HepG2 (cell line): ENCODE data around the gene ZDHHC16.

Experiments used
- HDAC1 ChIP-seq: sonication (generic); formaldehyde crosslinking; IDR thresholded peaks from 2 replicates; pipeline ENCODE4 v1.5.1; 2020; ENCODE audit warnings: mild to moderate bottlenecking, missing genetic modification reagents
- PTBP1 ChIP-seq: fragments of 200-400 bp; formaldehyde crosslinking; IDR thresholded peaks from 2 replicates; pipeline ENCODE4 v1.6.1; 2018; ENCODE audit warnings: low read length, low read depth; ENCODE audit not compliant: poor library complexity, severe bottlenecking
- SRY ChIP-seq: sonication (generic); formaldehyde crosslinking; IDR thresholded peaks from 2 replicates; pipeline ENCODE4 v1.8.0; 2022; ENCODE audit warnings: mild to moderate bottlenecking, missing genetic modification reagents
- SUZ12 ChIP-seq: fragments of 150-350 bp; IDR thresholded peaks from 2 replicates; pipeline ENCODE4 v1.6.1; 2014; ENCODE audit warnings: low read depth, low read length
- ZFX ChIP-seq: sonication (generic); formaldehyde crosslinking; IDR thresholded peaks from 2 replicates; pipeline ENCODE4 v1.4.0; 2020; ENCODE audit warnings: mild to moderate bottlenecking, low read depth, missing genetic modification reagents, moderate library complexity
- ZNF24 ChIP-seq: fragments of 450-650 bp; IDR thresholded peaks from 2 replicates; pipeline ENCODE4 v1.6.1; 2017; ENCODE audit warnings: antibody characterized with exemption, mild to moderate bottlenecking
- ZNF562 ChIP-seq: sonication (generic); formaldehyde crosslinking; IDR thresholded peaks from 2 replicates; pipeline ENCODE4 v1.8.0; 2022; ENCODE audit warnings: missing genetic modification reagents, borderline replicate concordance
- TF ChIP-seq, protein P1 (sequence below), 2 experiments: IDR thresholded peaks; 2 replicates each; pipeline ENCODE4 v1.6.1; 2011 to 2012; ENCODE audit warnings: low read length in 2 of 2, borderline replicate concordance in 1 of 2, low read depth in 1 of 2, mild to moderate bottlenecking in 1 of 2, moderate library complexity in 1 of 2
- TF ChIP-seq, protein P2 (sequence below): sonication (generic); formaldehyde crosslinking; IDR thresholded peaks from 2 replicates; pipeline ENCODE4 v1.5.0; 2020; ENCODE audit warnings: mild to moderate bottlenecking, missing genetic modification reagents, moderate library complexity

DNA sequence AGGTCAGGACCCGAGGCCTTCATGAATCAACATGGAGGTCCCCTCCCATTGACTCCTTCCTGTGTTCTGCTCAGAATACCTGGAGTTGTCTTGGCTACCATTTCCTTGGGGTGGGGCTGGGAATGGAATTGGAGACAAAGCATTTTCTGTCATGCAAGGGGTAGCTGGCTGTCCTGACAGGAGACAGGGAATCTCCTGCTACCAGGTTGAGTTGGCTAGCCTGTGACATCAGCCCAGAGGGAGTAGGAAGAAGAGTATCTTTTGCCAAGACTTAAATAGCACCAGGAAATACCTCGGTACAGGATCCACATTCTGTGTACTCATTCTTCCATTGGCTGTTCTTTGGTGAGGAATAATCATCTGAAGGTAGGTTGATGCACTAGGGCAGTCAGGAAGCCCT lies 4.9 kb downstream of the ZDHHC16 start:
- TF ChIP-seq ZFX (CRISPR knock-in tag): no peak
- TF ChIP-seq, protein P1, sequence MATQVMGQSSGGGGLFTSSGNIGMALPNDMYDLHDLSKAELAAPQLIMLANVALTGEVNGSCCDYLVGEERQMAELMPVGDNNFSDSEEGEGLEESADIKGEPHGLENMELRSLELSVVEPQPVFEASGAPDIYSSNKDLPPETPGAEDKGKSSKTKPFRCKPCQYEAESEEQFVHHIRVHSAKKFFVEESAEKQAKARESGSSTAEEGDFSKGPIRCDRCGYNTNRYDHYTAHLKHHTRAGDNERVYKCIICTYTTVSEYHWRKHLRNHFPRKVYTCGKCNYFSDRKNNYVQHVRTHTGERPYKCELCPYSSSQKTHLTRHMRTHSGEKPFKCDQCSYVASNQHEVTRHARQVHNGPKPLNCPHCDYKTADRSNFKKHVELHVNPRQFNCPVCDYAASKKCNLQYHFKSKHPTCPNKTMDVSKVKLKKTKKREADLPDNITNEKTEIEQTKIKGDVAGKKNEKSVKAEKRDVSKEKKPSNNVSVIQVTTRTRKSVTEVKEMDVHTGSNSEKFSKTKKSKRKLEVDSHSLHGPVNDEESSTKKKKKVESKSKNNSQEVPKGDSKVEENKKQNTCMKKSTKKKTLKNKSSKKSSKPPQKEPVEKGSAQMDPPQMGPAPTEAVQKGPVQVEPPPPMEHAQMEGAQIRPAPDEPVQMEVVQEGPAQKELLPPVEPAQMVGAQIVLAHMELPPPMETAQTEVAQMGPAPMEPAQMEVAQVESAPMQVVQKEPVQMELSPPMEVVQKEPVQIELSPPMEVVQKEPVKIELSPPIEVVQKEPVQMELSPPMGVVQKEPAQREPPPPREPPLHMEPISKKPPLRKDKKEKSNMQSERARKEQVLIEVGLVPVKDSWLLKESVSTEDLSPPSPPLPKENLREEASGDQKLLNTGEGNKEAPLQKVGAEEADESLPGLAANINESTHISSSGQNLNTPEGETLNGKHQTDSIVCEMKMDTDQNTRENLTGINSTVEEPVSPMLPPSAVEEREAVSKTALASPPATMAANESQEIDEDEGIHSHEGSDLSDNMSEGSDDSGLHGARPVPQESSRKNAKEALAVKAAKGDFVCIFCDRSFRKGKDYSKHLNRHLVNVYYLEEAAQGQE (IDR thresholded peaks at IDR 0.05; ENCODE audit: borderline replicate concordance in 1 of 2, low read depth in 1 of 2, low read length in 2 of 2): no peak
- TF ChIP-seq, protein P2, sequence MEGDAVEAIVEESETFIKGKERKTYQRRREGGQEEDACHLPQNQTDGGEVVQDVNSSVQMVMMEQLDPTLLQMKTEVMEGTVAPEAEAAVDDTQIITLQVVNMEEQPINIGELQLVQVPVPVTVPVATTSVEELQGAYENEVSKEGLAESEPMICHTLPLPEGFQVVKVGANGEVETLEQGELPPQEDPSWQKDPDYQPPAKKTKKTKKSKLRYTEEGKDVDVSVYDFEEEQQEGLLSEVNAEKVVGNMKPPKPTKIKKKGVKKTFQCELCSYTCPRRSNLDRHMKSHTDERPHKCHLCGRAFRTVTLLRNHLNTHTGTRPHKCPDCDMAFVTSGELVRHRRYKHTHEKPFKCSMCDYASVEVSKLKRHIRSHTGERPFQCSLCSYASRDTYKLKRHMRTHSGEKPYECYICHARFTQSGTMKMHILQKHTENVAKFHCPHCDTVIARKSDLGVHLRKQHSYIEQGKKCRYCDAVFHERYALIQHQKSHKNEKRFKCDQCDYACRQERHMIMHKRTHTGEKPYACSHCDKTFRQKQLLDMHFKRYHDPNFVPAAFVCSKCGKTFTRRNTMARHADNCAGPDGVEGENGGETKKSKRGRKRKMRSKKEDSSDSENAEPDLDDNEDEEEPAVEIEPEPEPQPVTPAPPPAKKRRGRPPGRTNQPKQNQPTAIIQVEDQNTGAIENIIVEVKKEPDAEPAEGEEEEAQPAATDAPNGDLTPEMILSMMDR: no peak
- no peak for TF ChIP-seq ZNF562 (CRISPR knock-in tag)
- TF ChIP-seq SRY: no peak
- TF ChIP-seq ZNF24: no peak
- no peak for TF ChIP-seq PTBP1
- TF ChIP-seq SUZ12: no peak
- TF ChIP-seq HDAC1 (CRISPR knock-in tag): no peak
